Measurements from ENCODE around the gene PCDH15. TPM values are rescaled to one million over a fixed set of nuclear protein-coding genes. Genes with fewer than 3 reads are reported as not detected.

Gene PCDH15
- total and polyA plus RNA-seq, 2 experiments from 2014 or later = 0.29 to 0.66 TPM

GRCh38 chr10:53765311-53765710, 1035.7 kb downstream of the PCDH15 start:
- no peaks in the 10 kb centered on the region for H3K36me3 Mint-ChIP-seq (ENCODE audit: low read depth)
- Histone ChIP-seq H3K9me2 (ENCODE audit: insufficient read depth) (peaks cover 5% of the 10 kb centered on the region), H3K79me2 (replicated peaks; ENCODE audit: insufficient read depth) (no peaks in the 10 kb centered on the region), H3K4me3 (no peak overlapping the region), H3F3A (replicated peaks; ENCODE audit: low read depth) (no peaks in the 10 kb centered on the region), H3K27me3 (ENCODE audit: insufficient read depth) (no peaks in the 10 kb centered on the region), H3K27ac (ENCODE audit: low read depth) (no peak overlapping the region), H4K20me1 (replicated peaks; ENCODE audit: insufficient read depth) (no peaks in the 10 kb centered on the region), H3K36me3 (ENCODE audit: insufficient read depth) (no peaks in the 10 kb centered on the region), H3K4me1 (ENCODE audit: insufficient read depth) (no peaks in the 10 kb centered on the region), H2AFZ (0 out of 2 replicates have a peak overlapping the region, but pooled peaks have one; percentile 49), H3K4me2 (no peak overlapping the region)
- H3K27me3 Mint-ChIP-seq (ENCODE audit: insufficient read depth, low read depth, poor library complexity) = no peaks in the 10 kb centered on the region
- no peaks in the 10 kb centered on the region for H3K4me1 Mint-ChIP-seq
- TF ChIP-seq CREB1 (CRISPR knock-in tag; IDR thresholded peaks at IDR 0.05; ENCODE audit: low read depth) = no peak
- no peak for TF ChIP-seq ZNF331 (CRISPR knock-in tag; IDR thresholded peaks at IDR 0.05; ENCODE audit: low read depth)
- TF ChIP-seq STAT1 (IDR thresholded peaks at IDR 0.05; ENCODE audit: unreplicated experiment) = no peak
- no peak for TF ChIP-seq ZNF462 (CRISPR knock-in tag; IDR thresholded peaks at IDR 0.05)
- no peak for TF ChIP-seq EZH2 (IDR thresholded peaks at IDR 0.05; ENCODE audit: low read depth, unreplicated experiment)
- TF ChIP-seq NANOG (IDR thresholded peaks at IDR 0.05; ENCODE audit: borderline replicate concordance) = no peak
- H3K27ac Mint-ChIP-seq = no peak overlapping the region
- no peaks in the 10 kb centered on the region; the same call in 2 of the 3 replicates for H3K9me3 Mint-ChIP-seq
- H3K4me3 Mint-ChIP-seq = no peak overlapping the region
- ATAC-seq = no peak
- DNase-seq (ENCODE audit: low spot score) = no peak
